K562 (cell line): Measurements from ENCODE around the gene DIPK1A. TPM values are rescaled to one million over a fixed set of nuclear protein-coding genes. Genes with fewer than 3 reads are reported as not detected.
A peak's percentile ranks its signal among the peaks of the same experiment; 100 is the strongest.

Experiments used
- ATF4 ChIP-seq: fragments of 450-650 bp; formaldehyde crosslinking; IDR thresholded peaks from 2 replicates; pipeline ENCODE4 v1.4.0; 2022; ENCODE audit warnings: mild to moderate bottlenecking, moderate library complexity
- CHCHD3 ChIP-seq: fragments of 250-450 bp; sonication (Bioruptor Pico); IDR thresholded peaks from 2 replicates; pipeline ENCODE4 v2.1.2; 2022; ENCODE audit warnings: mild to moderate bottlenecking
- CHD2 ChIP-seq: IDR thresholded peaks from 2 replicates; pipeline ENCODE4 v1.6.1; 2011; ENCODE audit warnings: low read depth, low read length
- DMBX1 ChIP-seq: fragments of 250-450 bp; sonication (Bioruptor Pico); IDR thresholded peaks from 2 replicates; pipeline ENCODE4 v1.8.0; 2022; ENCODE audit warnings: inconsistent platforms, mild to moderate bottlenecking, moderate library complexity, borderline replicate concordance
- E2F8 ChIP-seq: fragments of 450-650 bp; IDR thresholded peaks from 2 replicates; pipeline ENCODE4 v1.7.1; 2018; ENCODE audit warnings: mild to moderate bottlenecking, low read depth; ENCODE audit not compliant: partially characterized antibody
- E4F1 ChIP-seq: fragments of 250-450 bp; sonication (Bioruptor Pico); IDR thresholded peaks from 2 replicates; pipeline ENCODE4 v1.5.0; 2021; ENCODE audit warnings: mild to moderate bottlenecking, borderline replicate concordance
- FUS ChIP-seq: fragments of 200-400 bp; formaldehyde crosslinking; optimal IDR thresholded peaks from 2 replicates; pipeline ENCODE3; 2017; ENCODE audit warnings: low read depth, low read length
- GABPB1 ChIP-seq: sonication (generic); formaldehyde crosslinking; IDR thresholded peaks from 2 replicates; pipeline ENCODE4 v1.8.0; 2022; ENCODE audit warnings: mild to moderate bottlenecking, missing genetic modification reagents
- MEF2D ChIP-seq: conservative IDR thresholded peaks from 2 replicates; pipeline ENCODE4 v1.6.1; 2016; ENCODE audit warnings: low read depth, missing genetic modification characterization, missing compliant biosample characterization
- NBN ChIP-seq: fragments of 450-650 bp; IDR thresholded peaks from 2 replicates; pipeline ENCODE4 v1.6.1; 2016; ENCODE audit warnings: low read depth, mild to moderate bottlenecking
- NCOA1 ChIP-seq: fragments of 450-650 bp; IDR thresholded peaks from 2 replicates; pipeline ENCODE4 v1.6.1; 2016; ENCODE audit warnings: low read depth
- PRDM10 ChIP-seq: fragments of 450-650 bp; IDR thresholded peaks from 2 replicates; pipeline ENCODE4 v1.6.1; 2018; ENCODE audit not compliant: partially characterized antibody
- SOX6 ChIP-seq: fragments of 450-650 bp; IDR thresholded peaks from 2 replicates; pipeline ENCODE4 v1.6.1; 2014; ENCODE audit warnings: mild to moderate bottlenecking
- SREBF2 ChIP-seq: sonication (generic); formaldehyde crosslinking; IDR thresholded peaks from 2 replicates; pipeline ENCODE4 v1.4.0; 2020; ENCODE audit warnings: mild to moderate bottlenecking, missing genetic modification reagents
- ZBTB12 ChIP-seq: fragments of 250-450 bp; sonication (Bioruptor Pico); IDR thresholded peaks from 2 replicates; pipeline ENCODE4 v1.4.0; 2020
- ZNF699 ChIP-seq: fragments of 250-450 bp; sonication (Bioruptor Pico); IDR thresholded peaks from 2 replicates; pipeline ENCODE4 v1.8.0; 2021; ENCODE audit warnings: mild to moderate bottlenecking, moderate library complexity; ENCODE audit not compliant: insufficient replicate concordance
- polyA plus RNA-seq, 8 experiments: library from polyadenylated mRNA; depleted of rRNA in 4 of 8; stranded (reverse) in 5 of 8; unstranded in 3 of 8; fragments of >200 nt; fragmentation: Nextera tagmentation in 2 of 8; fragmentation: Illumina TruSeq in 1 of 8; extraction: Ambion mirVana in 2 of 8; extraction: Trizol in 1 of 8; gene quantifications; 2 replicates each; pipeline versions ENCODE4 v1.2.1 to v1.2.3, GENCODE V29; 2011 to 2014; ENCODE audit warnings: inconsistent platforms in 1 of 8, missing spikeins in 1 of 8
- total RNA-seq, 7 experiments: library from RNA; depleted of rRNA in 6 of 7; stranded (reverse); fragments of >200 nt in 6 of 7; fragmentation: Illumina TruSeq in 2 of 7; extraction: Trizol in 2 of 7; gene quantifications; 2 replicates each; pipeline versions ENCODE4 v1.2.1 to v1.2.3, GENCODE V29; 2011 to 2021; ENCODE audit warnings: low replicate concordance in 1 of 7

The DIPK1A gene
- total and polyA plus RNA-seq, 9 of the 15 experiments (the other 6 are each of a cell fraction or from before 2014, with no cell fraction given) = 0.54 to 2.5 (median 1.3) TPM

- TF ChIP-seq DMBX1 (CRISPR knock-in tag) (peak; percentile 67), GABPB1 (peak; percentile 87), CHD2 (peak; percentile 34; the same call in 1 of the 2 replicates), FUS (no peak), NCOA1 (0 out of 2 replicates have a peak, but pooled peaks have one; percentile 64), E4F1 (CRISPR knock-in tag) (no peak), SOX6 (peak; percentile 74; the same call in 1 of the 2 replicates), NBN (no peak; the same call in none of the 2 replicates), E2F8 (no peak), CHCHD3 (CRISPR knock-in tag) (no peak), ZBTB12 (peak; percentile 89), MEF2D (tag) (no peak), ZNF699 (CRISPR knock-in tag) (no peak), PRDM10 (no peak), ATF4 (CRISPR knock-in tag) (no peak), SREBF2 (CRISPR knock-in tag) (no peak)
Measured at GRCh38 chr1:92831762-92832536, 129.3 kb downstream of the DIPK1A start, which contains the start of gene RPL5 (continued).
